ACHN (cell line): ENCODE measurements around the gene SYNE2.
"Not testable (repeated sequence)": the region's sequence is repeated elsewhere in the genome, so short reads cannot be mapped to it uniquely, and the experiment has no call there.

Source experiments
- DNase-seq: peaks from one replicate; pipeline ENCODE4 v3.0.0-alpha.2; 2015
- in situ Hi-C: cut with HindIII; loops from 2 replicates; pipeline ENCODE4 v1.10.0; 2017; ENCODE audit warnings: low sequenced_read_pairs, low pct_ligation_motif_present, low pct_unique_long_range_greater_than_20kb

Gene SYNE2

GRCh38 chr14:64194404-64194803, 341.6 kb downstream of the SYNE2 start:
- DNase-seq: no peak
- in situ Hi-C loops: no loop called here

- no peak for DNase-seq
- in situ Hi-C loops: no loop called here
These were observed 342.4 kb downstream of the SYNE2 start for GRCh38 chr14:64195199-64195598.

DNA sequence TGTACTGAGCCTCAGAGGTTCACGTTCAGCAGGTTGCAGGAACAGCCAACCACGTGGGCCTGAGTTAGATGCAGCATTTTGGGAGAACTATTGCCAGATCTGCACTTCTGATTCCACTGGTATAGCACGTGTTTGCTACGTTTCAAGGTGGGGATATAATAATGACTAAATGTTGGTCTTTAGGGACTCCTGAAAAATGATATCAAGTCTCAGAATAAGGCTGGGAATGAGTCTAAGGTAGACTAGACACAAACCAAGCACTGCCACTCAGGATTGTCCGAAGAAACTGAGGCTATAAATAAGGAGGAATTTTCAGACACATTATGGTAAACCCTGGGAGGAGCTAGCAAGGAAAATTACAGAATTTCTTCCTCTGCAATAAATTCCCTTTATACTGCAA, 343.3 kb downstream of the SYNE2 start:
- in situ Hi-C loops: no loop called here
- no peak for DNase-seq

DNA sequence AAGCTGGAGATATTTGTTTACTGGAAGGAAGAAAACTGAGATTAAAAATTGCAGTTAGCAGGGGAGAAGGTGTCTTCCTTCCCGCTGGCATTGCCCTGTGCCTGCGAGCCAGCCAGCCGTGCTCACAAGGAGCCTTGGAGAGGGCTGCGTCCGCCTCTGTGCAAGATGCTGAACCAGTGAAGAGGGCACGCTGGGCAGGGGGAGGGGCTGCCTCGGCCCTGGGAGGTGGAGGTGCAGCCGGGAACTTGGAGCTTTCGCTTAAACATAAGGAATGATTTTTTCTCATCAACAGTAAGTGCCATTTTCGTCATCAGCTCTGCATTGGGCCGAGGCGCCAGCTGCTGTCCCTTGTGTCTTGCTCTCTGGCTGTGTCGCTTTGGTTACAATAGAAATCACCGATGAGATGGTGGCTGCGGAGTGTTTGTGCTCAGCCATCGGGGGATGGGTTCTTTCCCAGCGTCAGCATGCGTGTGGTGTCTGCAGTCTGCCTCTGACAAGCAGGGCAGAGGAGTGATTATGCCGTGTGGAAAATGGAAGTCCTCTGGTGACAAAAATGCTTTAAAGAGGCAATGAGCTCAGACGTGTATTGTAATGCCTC, 344.1 kb downstream of the SYNE2 start:
- in situ Hi-C loops: no loop called here

DNA sequence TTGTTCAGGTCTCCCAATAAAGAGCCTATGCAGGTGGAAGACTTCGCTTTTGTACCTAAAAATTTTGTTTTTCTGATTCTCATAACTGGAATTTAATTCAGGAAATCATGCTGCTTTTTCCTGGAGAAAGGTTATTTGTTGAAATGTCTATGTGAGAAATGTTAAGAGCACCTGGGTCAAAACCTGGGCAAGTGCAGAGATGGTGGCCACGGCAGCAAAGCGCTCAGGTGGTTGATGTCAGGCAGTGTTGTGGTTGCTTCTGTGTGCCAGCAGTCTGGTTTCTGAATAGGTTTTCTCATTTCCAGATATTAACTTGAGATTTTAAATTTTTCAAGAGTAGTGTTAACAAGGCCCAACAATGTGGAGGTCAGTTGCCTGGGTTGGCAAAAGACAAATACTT, 345.2 kb downstream of the SYNE2 start:
- no peak for DNase-seq
- in situ Hi-C loops: no loop called here

More for the DNA sequence above, 344.1 kb downstream of the SYNE2 start:
- no peak for DNase-seq

DNA sequence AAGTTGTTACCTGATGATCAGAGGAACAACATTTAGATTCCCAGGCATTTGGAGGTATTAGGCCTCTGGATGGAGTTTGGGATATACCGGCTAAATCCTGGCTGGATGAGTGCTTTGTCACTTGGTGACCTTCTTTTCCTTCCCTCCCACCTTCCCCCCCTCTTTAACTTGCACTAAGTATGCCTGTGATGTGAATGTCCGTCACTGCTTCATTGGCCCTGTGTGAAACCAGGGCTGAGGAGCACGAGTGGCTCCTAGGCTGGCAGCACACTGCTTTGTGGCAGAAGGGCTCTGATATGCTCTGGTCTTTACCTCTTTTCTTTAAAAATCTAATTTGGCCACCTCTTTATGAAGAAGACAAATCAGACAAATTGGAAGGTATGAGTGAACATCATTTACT, 345.7 kb downstream of the SYNE2 start:
- DNase-seq: no peak
- in situ Hi-C loops: no loop called here

GRCh38 chr14:64200170-64200569, 347.4 kb downstream of the SYNE2 start:
- no peak for DNase-seq
- in situ Hi-C loops: no loop called here

DNA sequence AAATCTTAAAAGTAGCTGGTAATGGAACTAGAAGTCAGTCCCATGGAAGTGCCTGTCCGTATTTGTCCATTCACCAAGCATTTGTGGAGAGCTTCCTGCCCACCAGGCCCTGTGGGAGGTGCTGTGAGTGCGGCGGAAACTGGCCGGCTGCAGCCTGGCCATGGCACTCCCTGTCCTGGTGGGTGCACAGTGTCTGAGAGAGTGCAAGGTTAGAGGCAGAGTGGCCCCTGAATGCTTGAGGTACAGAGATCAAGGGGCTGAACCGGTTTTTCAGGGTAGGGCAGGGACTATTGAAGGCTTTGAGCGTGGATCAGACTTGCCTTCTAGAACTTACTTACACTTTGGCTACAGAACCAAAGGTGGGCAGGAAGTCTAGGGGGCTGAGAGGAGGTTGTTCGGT, 348.5 kb downstream of the SYNE2 start:
- in situ Hi-C loops: no loop called here
- DNase-seq: no peak

GRCh38 chr14:64201921-64202545, 349.2 kb downstream of the SYNE2 start:
- in situ Hi-C loops: no loop called here
- DNase-seq: no peak

GRCh38 chr14:64202716-64203115, 349.9 kb downstream of the SYNE2 start:
- DNase-seq: no peak
- in situ Hi-C loops: no loop called here

- no peak for DNase-seq
- in situ Hi-C loops: no loop called here
These were observed 350.7 kb downstream of the SYNE2 start for GRCh38 chr14:64203366-64204006.

DNA sequence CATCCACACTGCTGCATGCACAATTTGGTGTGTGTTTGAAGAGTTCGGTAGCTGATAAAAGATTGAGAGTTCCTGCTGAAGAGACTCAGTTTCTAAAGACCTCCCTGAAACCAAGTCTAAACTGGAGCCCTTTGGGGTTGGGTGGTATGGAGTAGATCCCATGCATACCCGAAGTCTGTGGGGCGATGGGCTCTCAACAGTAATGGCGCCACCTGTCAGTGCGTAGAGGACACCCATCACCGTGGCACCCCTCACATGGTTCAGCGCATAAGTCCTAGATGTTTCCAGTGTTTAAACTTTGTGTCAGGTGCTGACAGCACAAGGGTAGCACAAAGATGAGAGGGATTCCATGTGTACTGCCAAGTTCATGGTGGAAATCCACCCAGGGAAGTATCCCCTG, 355.5 kb downstream of the SYNE2 start:
- in situ Hi-C loops: no loop called here

DNA sequence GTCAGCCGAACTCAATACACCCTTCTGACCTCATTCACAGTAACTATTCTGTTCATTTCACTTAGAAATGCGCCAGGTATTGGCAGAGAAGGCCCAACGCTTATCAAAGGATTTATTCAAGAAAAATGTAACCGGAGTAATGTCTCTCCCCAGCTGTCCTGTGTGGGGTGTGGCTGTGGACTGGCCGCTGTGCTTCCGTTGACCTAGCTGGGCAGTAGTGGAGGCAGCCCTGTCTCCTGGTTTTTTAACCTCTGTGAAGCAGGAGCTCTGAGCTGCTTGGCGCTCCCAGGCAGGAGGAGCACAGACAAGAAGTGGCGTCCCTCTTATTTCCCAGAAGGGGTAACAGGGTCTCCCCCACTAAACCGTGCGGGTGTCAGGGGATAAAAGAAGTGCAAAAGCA, 356.2 kb downstream of the SYNE2 start:
- no peak for DNase-seq
- in situ Hi-C loops: no loop called here

More for the DNA sequence above, 355.5 kb downstream of the SYNE2 start:
- no peak for DNase-seq

DNA sequence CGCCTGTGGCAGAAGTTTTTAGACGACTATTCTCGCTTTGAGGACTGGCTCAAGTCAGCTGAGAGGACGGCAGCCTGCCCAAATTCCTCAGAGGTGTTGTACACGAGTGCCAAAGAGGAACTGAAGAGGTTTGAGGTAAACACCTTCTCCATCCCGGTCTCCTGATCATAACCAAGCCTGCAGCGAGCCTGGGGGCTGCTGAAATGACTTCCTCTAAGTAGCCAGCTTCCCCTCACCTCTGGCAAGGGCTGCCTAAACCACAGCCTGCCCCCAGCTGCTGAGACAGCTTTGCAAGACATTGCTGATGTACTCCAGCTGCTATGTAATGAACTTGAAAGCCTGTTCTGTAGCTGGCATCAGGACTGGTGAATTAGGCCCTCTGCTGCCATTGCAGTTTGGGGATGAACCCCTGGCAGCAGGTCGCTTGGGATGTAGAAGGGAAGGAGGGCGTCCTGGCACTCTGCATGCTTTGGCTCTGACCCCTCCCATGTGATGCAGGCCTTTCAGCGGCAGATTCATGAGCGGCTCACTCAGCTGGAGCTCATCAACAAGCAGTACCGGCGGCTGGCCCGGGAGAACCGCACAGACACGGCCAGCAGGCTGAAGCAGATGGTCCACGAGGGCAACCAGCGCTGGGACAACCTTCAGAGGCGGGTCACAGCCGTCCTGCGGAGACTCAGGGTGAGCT, 356.8 kb downstream of the SYNE2 start:
- in situ Hi-C loops: no loop called here
- no peak for DNase-seq

- in situ Hi-C loops: no loop called here
- DNase-seq: no peak
These were observed 357.4 kb downstream of the SYNE2 start for GRCh38 chr14:64210216-64210615.

- in situ Hi-C loops: not testable (repeated sequence)
These were observed 358.1 kb downstream of the SYNE2 start for GRCh38 chr14:64210912-64211311.

GRCh38 chr14:64212666-64213065, 359.9 kb downstream of the SYNE2 start:
- in situ Hi-C loops: no loop called here
- no peak for DNase-seq

More at GRCh38 chr14:64210912-64211311, 358.1 kb downstream of the SYNE2 start:
- DNase-seq: not testable (repeated sequence)

DNA sequence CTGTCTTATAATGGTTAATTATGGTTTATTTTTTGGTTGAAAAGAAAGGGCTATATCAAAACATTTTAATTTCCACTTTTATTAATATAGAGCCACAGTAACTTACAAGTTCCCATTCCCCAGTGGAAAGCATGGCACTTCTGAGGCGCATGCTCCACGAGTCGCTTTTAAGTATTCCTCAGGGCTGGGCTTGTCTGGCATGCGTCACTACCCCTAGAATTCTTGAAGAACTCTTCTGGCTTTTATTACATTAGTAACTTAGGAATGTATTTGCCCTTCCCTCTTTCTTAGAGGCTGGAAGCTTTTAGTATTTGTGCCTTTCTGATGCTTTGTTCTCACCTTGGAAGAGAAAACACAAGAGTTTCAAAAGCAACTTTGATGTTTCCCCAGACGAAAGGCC, 360.3 kb downstream of the SYNE2 start:
- no peak for DNase-seq
- in situ Hi-C loops: no loop called here

DNA sequence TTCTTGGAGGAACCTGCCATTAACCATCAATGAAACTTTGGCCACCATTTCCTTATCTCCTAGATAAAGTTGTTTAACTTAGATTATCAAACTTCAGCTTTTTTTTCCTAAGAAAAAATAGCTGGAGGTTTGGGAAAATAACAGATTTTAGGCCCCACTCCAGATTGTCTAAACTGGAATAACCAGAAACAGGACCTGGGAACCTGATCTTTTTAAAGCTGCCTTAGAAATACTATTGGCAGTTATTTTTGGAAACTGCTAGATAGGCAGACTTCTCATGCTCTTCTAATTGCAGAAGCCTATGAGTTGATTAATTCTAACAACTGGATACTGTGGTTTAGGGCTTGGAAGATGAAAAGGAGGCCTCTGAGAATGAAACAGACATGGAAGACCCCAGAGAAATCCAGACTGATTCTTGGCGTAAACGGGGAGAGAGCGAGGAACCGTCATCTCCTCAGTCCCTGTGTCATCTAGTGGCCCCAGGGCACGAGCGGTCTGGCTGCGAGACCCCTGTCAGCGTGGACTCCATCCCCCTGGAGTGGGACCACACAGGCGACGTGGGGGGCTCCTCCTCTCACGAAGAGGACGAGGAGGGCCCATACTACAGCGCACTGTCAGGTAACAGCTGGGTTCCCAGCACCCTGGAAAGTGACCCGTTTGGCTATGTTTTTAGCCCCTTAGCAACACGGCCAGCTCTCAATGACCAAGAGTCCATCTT, 361.2 kb downstream of the SYNE2 start:
- no peak for DNase-seq
- in situ Hi-C loops: no loop called here
